ENCODE measurements around the gene BMPR1A.

GRCh38 chr10:86929468-86930380, 173.3 kb downstream of the BMPR1A start:
- TF ChIP-seq ZFP1 (CRISPR knock-in tag; IDR thresholded peaks at IDR 0.05), result no peak
- TF ChIP-seq, protein P1, sequence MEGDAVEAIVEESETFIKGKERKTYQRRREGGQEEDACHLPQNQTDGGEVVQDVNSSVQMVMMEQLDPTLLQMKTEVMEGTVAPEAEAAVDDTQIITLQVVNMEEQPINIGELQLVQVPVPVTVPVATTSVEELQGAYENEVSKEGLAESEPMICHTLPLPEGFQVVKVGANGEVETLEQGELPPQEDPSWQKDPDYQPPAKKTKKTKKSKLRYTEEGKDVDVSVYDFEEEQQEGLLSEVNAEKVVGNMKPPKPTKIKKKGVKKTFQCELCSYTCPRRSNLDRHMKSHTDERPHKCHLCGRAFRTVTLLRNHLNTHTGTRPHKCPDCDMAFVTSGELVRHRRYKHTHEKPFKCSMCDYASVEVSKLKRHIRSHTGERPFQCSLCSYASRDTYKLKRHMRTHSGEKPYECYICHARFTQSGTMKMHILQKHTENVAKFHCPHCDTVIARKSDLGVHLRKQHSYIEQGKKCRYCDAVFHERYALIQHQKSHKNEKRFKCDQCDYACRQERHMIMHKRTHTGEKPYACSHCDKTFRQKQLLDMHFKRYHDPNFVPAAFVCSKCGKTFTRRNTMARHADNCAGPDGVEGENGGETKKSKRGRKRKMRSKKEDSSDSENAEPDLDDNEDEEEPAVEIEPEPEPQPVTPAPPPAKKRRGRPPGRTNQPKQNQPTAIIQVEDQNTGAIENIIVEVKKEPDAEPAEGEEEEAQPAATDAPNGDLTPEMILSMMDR (IDR thresholded peaks at IDR 0.05 in 2 of 3, conservative IDR thresholded peaks at IDR 0.05 in 1 of 3; ENCODE audit: insufficient read depth in 2 of 3, low read depth in 1 of 3, low read length in 3 of 3), result no peak
- TF ChIP-seq FOXP4 (CRISPR knock-in tag; IDR thresholded peaks at IDR 0.05; ENCODE audit: borderline replicate concordance), result no peak
- no peak for TF ChIP-seq ZBED1 (IDR thresholded peaks at IDR 0.05)
- no peak for TF ChIP-seq NRF1 (conservative IDR thresholded peaks at IDR 0.05 in 1 of 2, IDR thresholded peaks at IDR 0.05 in 1 of 2)
- TF ChIP-seq FOXA1 (IDR thresholded peaks at IDR 0.05; ENCODE audit: borderline replicate concordance), result no peak
- TF ChIP-seq SMC3 (conservative IDR thresholded peaks at IDR 0.05; ENCODE audit: insufficient read depth, low read depth, low read length), result no peak

Measured in K562 (cell line).